NCI-H187 treated with DMSO at 0.1 percent for 48 hours (cell line): Measurements from ENCODE around the gene SETD1B.
"Not testable (repeated sequence)": the region's sequence is repeated elsewhere in the genome, so short reads cannot be mapped to it uniquely, and the experiment has no call there.

Source experiments
- DNase-seq: peaks from one replicate; lab custom pipeline; 2025; lab: John Stamatoyannopoulos, UW

The SETD1B gene

DNA sequence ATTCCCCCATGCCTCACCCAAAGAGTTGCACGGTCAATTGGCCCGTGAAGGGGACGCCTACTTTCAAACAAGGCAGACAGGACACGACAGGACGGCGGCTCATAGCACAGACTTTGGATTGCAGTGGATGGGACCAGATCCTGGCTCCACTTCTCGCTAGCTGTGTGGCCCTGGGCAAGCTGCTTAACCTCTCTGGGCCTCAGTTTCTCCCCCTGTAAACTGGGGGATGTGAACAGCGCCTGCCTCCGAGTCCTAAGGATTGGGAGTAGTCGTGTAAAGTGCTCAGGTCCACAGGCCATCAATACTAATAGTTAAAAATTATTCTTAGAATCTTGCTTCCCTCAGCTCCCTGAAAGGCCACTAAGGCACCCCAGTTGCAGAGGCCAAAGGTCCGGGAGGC, 23.4 kb upstream of the SETD1B start:
- no peak for DNase-seq

GRCh38 chr12:121781484-121781997, 22.3 kb upstream of the SETD1B start:
- DNase-seq, result no peak

DNA sequence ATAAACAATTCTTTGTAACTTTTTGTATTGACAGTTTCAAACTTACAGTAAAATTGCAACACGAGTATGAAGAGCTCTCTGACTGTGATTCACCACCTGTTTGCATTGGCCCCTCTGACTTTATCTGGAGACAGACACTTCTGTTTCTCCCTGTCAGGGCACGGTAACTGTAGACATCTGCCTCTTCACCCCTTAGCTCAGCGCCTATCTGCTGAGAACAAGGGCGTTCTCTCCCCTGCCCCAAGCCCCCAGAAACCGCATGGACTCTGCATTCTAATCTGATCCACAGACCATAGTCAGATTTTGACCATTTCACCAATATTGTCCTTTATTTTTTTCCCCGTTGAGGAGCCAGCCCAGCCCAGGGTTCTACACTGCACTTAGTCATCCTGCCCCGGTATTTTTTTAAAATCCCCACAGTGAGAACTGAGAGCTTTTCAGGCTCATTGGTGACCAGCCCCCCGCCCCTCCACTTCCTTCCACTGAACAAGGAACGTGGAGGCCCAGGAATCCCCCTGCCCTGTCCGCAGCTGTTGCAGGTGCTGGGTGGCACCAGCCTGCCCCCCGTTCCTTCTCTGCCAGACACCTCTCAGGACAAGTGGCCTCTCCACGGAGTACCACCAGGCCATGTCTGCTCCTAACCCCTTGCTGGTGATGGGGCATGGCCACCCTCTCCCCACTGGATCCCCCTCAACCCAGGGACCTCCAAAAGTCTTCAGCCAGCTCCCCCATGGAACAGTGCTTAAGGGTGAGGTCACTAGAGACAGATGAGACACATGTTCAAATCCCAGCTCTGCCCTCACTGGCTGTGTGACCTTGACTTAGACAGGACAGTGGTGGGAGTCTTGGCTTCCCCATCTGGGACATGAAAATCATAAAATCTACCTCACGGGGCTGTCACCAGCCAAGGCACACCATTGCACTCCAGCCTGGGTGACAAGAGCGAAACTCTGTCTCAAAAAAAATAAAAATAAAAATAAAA, 21.5 kb upstream of the SETD1B start:
- no peak for DNase-seq

- no peak for DNase-seq
Observed at GRCh38 chr12:121783766-121784165, 20.0 kb upstream of the SETD1B start.

GRCh38 chr12:121784460-121784859, 19.3 kb upstream of the SETD1B start:
- DNase-seq, result no peak

GRCh38 chr12:121786440-121786825, 17.4 kb upstream of the SETD1B start:
- no peak for DNase-seq

- DNase-seq, result no peak
Observed at GRCh38 chr12:121787063-121788025, 16.5 kb upstream of the SETD1B start.

DNA sequence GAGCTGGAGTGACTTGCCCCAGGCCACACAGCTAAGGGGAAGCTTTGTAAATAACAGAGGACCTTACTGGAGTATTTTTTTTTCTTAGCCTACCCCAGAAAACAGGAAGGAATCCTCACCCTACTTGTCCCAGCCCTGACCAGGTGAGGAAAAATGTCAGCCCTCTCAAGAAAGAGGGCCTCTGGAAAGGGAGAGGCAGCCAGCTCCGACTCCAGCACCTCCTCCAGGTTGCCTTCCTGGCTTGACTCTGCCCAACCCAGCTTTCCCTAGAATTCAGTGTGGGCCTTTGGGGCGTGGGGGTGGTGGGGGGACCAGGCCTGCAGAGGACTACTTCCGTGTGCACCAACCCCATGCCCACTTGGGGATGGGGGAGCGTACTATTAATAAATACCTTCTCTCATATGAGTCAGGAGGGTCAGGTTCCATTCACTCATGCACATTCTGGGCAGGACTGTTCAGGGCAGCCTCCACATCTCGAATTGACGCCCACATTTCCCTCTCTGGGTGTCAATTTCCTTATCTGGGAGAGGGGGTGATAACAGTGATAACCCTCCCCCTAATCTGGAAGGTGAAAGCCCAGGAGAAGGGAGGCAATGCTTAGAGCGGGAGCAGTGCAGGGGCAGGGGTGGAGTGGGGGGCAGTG, 15.5 kb upstream of the SETD1B start:
- no peak for DNase-seq

GRCh38 chr12:121789233-121789781, 14.5 kb upstream of the SETD1B start:
- no peak for DNase-seq

DNA sequence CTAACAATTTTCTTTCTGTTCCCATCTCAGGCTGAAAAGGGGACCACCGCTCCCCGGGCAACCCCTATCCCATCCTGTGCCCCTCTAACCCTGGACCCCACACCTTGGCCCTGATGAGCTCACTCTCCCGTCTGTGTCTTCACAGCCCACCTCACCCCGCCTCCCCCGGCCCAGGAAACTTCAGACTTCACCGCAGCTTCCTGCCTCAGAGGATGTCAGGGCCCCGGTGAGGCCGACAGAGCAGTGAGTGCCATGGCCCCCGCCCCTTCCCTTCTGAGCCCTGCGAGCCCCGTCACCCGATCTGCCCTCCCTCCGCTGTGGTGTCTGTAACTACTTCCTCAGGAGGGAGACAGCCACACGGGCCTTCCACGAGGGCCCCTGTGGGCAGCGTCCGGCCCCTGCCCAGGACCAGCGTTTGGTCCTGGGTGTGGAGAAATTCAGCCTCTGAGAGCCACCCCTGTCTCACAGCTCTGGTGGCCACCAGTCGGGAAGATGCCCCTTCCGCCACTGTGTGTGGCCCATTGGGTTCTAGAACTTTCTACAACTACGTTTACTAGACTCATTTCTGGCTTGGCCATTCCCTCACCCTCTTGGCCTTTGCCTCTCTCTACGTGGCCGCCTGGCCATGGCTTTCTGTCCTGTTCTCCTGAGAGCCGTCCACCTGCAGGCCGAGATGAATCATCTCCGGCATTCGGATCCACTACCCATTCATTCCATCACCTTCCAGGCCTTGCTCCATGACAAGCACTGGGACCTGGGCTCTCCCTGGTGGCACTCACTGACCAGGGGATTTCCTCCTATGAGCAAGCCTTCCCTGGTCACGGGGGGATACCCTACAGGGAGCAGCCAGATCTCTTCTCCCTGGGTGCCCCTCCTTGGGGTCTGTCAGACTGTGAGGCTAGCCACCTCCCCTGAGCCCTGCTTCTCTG, 13.7 kb upstream of the SETD1B start:
- DNase-seq, result no peak

GRCh38 chr12:121790785-121791184, 13.0 kb upstream of the SETD1B start:
- DNase-seq, result not testable (repeated sequence)

- DNase-seq, result no peak
Observed at GRCh38 chr12:121791671-121792551, 11.9 kb upstream of the SETD1B start.

GRCh38 chr12:121792607-121793439, 11.0 kb upstream of the SETD1B start:
- no peak for DNase-seq

- DNase-seq, result no peak
Observed at GRCh38 chr12:121793440-121793837, 10.4 kb upstream of the SETD1B start, which contains the start of gene RHOF. Gene RHOF (minus strand): TSS chr12:121793688. CDS start chr12:121793633, 55 bp downstream.

- no peak for DNase-seq
Observed at GRCh38 chr12:121793838-121794533, 9.8 kb upstream of the SETD1B start.

GRCh38 chr12:121794534-121795033, 9.2 kb upstream of the SETD1B start:
- DNase-seq, result no peak
